HG02870 (cell line): Measurements from ENCODE around the gene PRX.
"Not testable (repeated sequence)": the region's sequence is repeated elsewhere in the genome, so short reads cannot be mapped to it uniquely, and the experiment has no call there.

ENCODE experiments used
- ATAC-seq: cut with Tn5 transposase; IDR thresholded peaks from one replicate; pipeline ENCODE4 v1.9.1; 2021; ENCODE audit warnings: mild to moderate bottlenecking, moderate library complexity; ENCODE audit not compliant: unreplicated experiment

Gene PRX

GRCh38 chr19:40433391-40434216 is 20.4 kb upstream of the PRX start:
- no peak for ATAC-seq

- ATAC-seq = not testable (repeated sequence)
These were observed 19.6 kb upstream of the PRX start for GRCh38 chr19:40432760-40433159.

- no peak for ATAC-seq
These were observed 18.5 kb upstream of the PRX start for GRCh38 chr19:40431698-40432097.

GRCh38 chr19:40430242-40430641 is 17.1 kb upstream of the PRX start:
- ATAC-seq = not testable (repeated sequence)

- ATAC-seq = not testable (repeated sequence)
These were observed 15.0 kb upstream of the PRX start for GRCh38 chr19:40428197-40428596.

- peak; percentile 76 for ATAC-seq
These were observed 12.5 kb upstream of the PRX start, which contains the start of gene SERTAD1 for GRCh38 chr19:40425450-40426287. SERTAD1 (minus strand) TSS chr19:40425992; CDS start chr19:40423546, 2,446 bp downstream.

GRCh38 chr19:40424637-40425449 is 11.7 kb upstream of the PRX start:
- no peak for ATAC-seq

- no peak for ATAC-seq
These were observed 10.8 kb upstream of the PRX start for GRCh38 chr19:40423938-40424337.

GRCh38 chr19:40422748-40423566 is 9.8 kb upstream of the PRX start:
- ATAC-seq = no peak

GRCh38 chr19:40421993-40422747 is 9.0 kb upstream of the PRX start:
- no peak for ATAC-seq

GRCh38 chr19:40420766-40421765 is 7.9 kb upstream of the PRX start:
- peak; percentile 32 for ATAC-seq

GRCh38 chr19:40420451-40420765 is 7.2 kb upstream of the PRX start:
- ATAC-seq = no peak

GRCh38 chr19:40419780-40420179 is 6.6 kb upstream of the PRX start:
- ATAC-seq = no peak

GRCh38 chr19:40419066-40419612 is 6.0 kb upstream of the PRX start:
- ATAC-seq = no peak

- ATAC-seq = no peak
These were observed 4.9 kb upstream of the PRX start for GRCh38 chr19:40418040-40418439.

- ATAC-seq = no peak
These were observed 4.4 kb upstream of the PRX start for GRCh38 chr19:40417643-40417981.

GRCh38 chr19:40416918-40417642 is 3.9 kb upstream of the PRX start:
- ATAC-seq = no peak

- ATAC-seq = no peak
These were observed 2.6 kb upstream of the PRX start for GRCh38 chr19:40415768-40416167.
